HG03095 (cell line): ENCODE data around the gene ACAT2.
"Not testable (repeated sequence)": the region's sequence is repeated elsewhere in the genome, so short reads cannot be mapped to it uniquely, and the experiment has no call there.

Experiments
- ATAC-seq: cut with Tn5 transposase; IDR thresholded peaks from one replicate; pipeline ENCODE4 v1.9.1; 2021; ENCODE audit warnings: moderate library complexity; ENCODE audit not compliant: unreplicated experiment

The ACAT2 gene

GRCh38 chr6:159761873-159762680 lies at the start of gene ACAT2:
Gene ACAT2, plus strand, starts transcription at chr6:159762045. Its CDS starts 43 bp downstream, at chr6:159762088.
- peak; percentile 96 for ATAC-seq

DNA sequence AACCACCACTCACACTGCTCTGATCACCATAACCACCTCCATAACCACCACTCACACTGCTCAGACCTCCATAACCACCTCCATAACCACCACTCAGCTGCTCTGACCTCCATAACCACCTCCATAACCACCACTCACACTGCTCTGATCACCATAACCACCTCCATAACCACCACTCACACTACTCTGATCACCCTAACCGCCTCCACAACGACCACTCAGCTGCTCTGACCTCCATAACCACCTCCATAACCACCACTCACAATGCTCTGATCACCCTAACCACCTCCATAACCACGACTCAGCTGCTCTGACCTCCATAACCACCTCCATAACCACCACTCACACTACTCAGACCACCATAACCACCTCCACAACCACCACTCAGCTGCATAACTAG lies 49.5 kb upstream of the ACAT2 start:
- not testable (repeated sequence) for ATAC-seq

GRCh38 chr6:159713984-159714383 lies 47.9 kb upstream of the ACAT2 start:
- ATAC-seq: no peak

GRCh38 chr6:159714404-159714803 lies 47.4 kb upstream of the ACAT2 start:
- no peak for ATAC-seq

DNA sequence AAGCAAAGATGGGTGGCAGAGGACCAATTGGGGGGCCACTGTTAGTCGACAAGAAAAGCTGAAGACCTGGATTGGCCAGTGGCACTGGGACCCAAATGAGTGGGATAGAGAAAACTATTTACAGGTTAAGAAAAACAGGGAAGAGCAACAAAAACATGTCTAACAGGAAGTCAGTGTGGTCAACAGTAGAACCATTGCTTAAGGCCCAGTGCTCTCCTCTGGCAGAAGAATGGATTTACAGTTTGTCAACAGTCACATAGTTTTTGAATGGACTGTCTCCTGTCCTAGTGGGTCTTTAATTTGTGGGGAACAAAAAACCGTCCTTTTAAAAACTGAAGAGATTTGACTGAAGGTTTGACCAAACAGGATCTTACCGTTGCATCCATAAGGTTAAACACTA lies 46.7 kb upstream of the ACAT2 start:
- ATAC-seq: no peak

- ATAC-seq: no peak
These were observed 46.2 kb upstream of the ACAT2 start for GRCh38 chr6:159715605-159716004.

DNA sequence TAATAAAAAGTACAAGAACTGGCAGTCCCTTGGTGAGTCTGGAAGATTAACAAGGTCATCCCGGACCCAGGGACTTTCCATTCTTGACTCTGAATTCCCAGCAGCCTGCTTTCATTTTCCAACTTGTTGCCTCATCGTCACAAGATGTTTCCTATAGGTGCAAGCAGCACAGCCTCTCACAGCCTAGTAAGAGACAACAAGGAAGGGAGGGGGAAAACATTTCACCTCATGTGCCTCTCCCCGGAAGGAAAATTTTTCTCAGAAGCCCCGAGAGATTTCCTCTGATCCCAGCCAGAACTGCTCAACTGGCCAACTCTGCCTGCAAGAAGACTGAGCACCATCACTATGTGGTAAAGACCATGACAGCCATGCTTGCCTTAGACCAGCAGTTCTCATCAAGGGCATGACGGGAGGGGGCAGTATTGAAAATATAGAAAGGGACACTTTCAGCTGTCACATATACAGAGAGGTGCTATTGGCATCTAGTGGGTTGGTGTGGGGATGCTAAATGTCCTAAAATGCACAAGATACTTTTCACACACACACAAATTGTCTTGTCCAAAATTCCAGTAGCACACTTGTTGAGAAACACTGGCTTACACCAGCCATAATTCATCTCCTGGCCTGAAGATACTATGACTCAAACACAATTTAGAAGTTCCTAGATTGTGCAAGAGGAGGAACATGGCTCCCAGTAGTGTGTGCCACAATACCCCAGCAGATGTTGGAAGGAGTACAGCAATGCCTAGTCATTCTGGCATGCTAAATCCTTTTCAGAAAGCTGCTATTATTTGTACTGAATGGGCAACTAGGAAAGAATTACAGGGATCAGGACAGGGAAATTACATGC lies 45.4 kb upstream of the ACAT2 start:
- no peak for ATAC-seq

DNA sequence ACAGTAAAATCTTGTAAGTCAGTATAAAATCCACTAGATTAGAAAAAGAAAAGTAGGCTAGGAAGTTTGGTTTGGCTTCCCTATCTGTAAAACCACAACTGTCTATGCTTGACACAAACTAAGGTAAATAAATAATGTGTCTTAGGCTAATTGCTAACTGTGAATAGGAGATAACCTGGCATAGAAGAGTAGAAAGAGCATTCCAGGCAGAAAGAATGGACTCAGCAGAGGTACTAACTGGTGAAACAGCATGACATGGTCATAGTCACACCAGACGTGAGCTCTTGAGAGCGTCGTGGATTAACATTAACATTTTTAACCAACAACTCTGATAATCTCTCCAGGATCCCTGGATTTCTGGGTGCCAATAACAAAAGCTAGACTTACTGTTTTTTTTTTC lies 43.2 kb upstream of the ACAT2 start:
- ATAC-seq: no peak

DNA sequence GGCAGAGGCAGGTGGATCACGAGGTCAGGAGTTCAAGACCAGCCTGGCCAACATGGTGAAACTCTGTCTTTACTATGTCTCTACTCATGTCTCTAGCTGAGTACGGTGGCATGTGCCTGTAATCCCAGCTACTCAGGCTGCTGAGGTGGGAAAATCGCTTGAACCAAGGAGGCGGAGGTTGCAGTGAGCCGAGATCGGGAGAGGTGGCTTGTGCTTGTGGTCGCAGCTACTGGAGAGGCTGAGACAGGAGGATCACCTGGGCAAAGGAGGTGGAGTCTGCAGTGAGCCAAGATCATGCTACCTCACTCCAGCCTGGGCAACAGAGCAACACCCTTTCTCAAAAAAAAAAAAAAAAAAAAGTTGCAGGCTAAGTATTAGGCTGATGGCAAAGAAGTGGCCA lies 42.6 kb upstream of the ACAT2 start:
- no peak for ATAC-seq

GRCh38 chr6:159720708-159721107 lies 41.1 kb upstream of the ACAT2 start:
- ATAC-seq: no peak

DNA sequence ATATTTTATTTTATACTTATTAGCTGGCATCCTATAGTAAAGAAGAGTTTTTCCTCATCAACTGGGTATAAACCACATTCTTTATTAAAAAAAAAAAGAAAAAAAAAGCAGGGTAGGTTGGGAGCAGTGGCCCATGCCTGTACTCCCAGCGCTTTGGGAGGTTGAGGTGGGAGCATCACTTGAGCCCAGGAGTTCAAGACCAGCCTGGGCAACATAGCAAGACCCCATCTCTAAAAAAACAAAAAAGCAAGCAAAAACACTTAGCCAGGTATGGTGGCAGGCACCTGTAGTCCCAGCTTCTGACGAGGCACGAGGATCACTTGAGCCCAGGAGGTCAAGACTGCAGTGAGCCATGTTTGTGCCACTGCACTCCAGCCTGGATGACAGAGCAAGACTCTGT lies 39.9 kb upstream of the ACAT2 start:
- ATAC-seq: not testable (repeated sequence)

GRCh38 chr6:159722655-159723054 lies 39.2 kb upstream of the ACAT2 start:
- no peak for ATAC-seq

DNA sequence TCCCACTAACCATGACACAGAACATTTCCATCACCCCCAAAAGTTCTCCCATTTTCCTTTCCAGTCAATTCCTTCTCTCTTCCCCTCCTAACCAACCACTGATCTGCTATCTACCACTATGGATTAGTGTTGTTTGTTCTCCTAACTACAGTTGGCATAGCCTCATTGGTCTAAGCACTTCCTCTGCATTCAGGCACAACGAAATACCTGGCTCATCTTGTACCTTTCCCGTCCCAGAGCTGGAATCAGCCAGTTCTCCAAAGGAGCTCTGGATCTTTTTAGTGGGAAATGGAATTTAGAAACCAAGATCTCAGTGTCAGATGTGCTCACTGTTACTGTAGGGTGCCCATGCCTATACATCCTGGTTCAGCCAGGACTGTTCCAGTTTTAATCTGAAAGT lies 38.6 kb upstream of the ACAT2 start:
- ATAC-seq: no peak

GRCh38 chr6:159724778-159725177 lies 37.1 kb upstream of the ACAT2 start:
- no peak for ATAC-seq

DNA sequence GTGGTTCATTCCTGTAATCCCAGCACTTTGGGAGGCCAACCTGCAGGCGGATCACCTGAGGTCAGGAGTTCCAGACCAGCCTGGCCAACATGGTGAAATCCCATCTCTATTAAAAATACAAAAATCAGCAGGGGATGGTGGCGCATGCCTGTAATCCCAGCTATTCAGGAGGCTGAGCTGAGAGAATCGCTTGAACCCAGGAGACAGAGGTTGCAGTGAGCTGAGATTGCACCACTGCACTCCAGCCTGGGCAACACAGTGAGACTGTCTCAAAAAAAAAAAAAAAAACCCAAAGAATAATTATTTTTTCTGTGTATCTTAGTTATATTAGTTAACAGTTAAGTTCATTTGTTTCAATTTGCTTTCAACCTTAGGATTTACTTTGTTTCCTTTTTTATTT lies 36.6 kb upstream of the ACAT2 start:
- ATAC-seq: not testable (repeated sequence)

- ATAC-seq: peak; percentile 17
These were observed 35.5 kb upstream of the ACAT2 start for GRCh38 chr6:159726255-159726917.

- peak; percentile 67 for ATAC-seq
These were observed 34.7 kb upstream of the ACAT2 start, which contains the start of gene WTAP for GRCh38 chr6:159726918-159727716. Gene WTAP, plus strand, starts transcription at chr6:159727506. Its CDS starts 8,760 bp downstream, at chr6:159736266.

GRCh38 chr6:159727717-159728445 lies 34.0 kb upstream of the ACAT2 start:
- peak; percentile 26 for ATAC-seq

DNA sequence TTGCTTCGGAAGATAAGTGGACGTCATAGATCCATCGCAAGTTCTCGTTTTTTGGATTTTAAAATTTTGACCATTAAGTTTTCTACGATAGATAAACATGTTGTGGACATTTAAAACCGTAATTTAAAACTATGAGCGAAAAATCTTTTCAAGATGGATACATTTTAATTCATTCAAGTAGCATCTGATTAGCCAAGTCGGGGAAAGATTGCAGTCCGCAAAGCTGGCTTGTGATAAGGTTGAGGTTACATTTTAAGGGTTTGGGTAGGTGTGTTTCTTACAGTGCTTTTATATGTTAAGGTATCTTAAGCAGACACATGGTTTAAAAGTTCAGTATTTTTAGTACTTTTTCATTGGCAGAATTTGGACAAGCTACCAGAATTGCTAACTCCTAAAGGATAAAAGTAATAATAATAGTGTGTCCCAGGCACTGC lies 33.3 kb upstream of the ACAT2 start:
- ATAC-seq: no peak
